Inferior parietal cortex (tissue), 1 donor: ENCODE results near the gene RASL11B.
A peak's percentile ranks its signal among the peaks of the same experiment; 100 is the strongest.
"Not testable (repeated sequence)": the region's sequence is repeated elsewhere in the genome, so short reads cannot be mapped to it uniquely, and the experiment has no call there.

Experiments
- DNase-seq: peaks from one replicate; pipeline ENCODE4 v3.0.0-alpha.2; 2016; ENCODE audit errors: extremely low spot score

Gene RASL11B

GRCh38 chr4:52861879-52862616 lies at the start of gene RASL11B:
TSS of gene RASL11B (plus strand) at chr4:52862317. CDS start at chr4:52862508, 191 bp downstream.
- peak; percentile 74 for DNase-seq

DNA sequence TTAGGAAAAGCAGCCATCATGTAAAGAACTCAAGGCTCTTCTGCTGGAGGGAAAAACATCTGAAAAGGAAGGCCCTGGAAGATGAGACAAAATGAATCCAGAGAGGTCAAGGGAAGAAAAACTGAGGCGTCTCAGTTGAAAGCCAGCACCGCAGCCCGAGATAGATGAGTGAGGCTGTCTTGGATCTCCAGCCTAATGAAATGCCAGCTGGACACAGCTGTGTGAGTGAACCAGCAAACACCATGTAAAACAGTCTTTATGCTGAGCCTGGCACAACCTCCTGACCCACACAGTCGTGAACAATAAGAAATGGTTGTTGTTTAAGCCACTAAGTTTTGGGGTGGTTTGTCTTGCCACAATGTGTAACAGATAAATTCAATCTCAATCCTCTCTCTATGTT lies 48.6 kb upstream of the RASL11B start:
- no peak for DNase-seq

- DNase-seq: no peak
Measured at GRCh38 chr4:52822583-52822971, 39.5 kb upstream of the RASL11B start.

- DNase-seq: no peak
Measured at GRCh38 chr4:52822972-52823701, 39.0 kb upstream of the RASL11B start.

- no peak for DNase-seq
Measured at GRCh38 chr4:52823702-52824092, 38.4 kb upstream of the RASL11B start.

GRCh38 chr4:52824270-52824602 lies 37.9 kb upstream of the RASL11B start:
- DNase-seq: no peak

DNA sequence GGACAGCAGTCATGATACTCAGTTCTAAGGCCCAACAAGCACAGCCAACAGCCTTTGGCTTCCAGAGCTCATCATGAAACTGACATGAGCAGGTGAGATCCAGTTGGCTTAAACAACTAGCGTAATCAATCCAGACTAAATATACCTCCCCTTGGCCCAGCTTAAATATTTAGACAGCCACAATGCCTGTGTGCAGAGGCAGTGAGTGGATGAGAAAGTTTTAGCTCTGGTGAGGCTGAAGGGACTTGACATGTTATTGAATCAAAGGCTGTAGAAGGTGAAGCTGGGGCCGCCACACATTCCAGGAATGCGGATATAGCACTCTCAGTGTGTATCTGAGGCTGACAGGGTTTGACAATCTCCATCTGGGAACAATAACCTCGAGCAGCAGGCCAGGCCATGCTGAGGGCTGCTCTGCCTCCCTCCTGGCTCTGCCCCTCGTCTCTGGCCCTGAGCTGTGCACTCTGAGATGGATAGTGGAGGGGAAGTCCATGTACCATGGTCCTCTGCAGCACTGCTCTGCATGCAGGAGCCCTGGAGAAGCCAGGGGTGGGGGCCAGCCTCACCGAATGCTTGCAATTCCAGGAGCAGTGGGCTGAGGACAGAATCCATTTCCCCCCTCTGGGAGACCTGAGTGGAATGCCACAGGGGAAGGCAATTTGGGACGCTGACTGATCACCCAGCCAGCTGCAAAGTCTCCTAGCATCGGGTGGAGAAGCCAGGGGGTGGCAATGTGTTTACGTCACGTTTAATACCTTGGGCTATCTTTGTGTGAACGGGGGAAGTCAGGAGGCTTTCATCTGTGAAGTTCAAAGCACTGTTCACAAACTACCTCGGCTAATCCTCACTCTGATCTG lies 37.3 kb upstream of the RASL11B start:
- no peak for DNase-seq

GRCh38 chr4:52825460-52826090 lies 36.5 kb upstream of the RASL11B start:
- no peak for DNase-seq

- DNase-seq: no peak
Measured at GRCh38 chr4:52833941-52834525, 28.1 kb upstream of the RASL11B start.

GRCh38 chr4:52834641-52835456 lies 27.3 kb upstream of the RASL11B start:
- DNase-seq: not testable (repeated sequence)

DNA sequence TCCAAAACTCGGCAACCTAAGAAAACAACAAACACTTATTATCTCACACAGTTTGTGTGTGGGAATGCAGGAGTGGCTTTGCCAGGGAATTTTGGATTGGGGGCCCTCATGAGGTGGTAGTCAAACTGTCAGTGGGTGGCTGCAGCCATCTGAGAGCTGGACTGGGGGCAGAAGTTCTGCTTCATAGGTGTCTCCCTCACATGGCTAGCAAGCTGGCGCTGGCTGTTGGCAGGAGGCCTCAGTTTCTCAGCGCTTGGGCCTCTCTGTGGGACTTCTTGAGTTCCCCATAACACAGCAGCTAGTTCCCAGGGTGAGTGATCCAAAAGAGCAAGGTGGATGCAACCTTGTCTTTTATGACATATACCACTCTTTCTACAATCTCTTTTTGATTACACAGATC lies 26.0 kb upstream of the RASL11B start:
- DNase-seq: no peak

GRCh38 chr4:52836678-52837077 lies 25.4 kb upstream of the RASL11B start:
- no peak for DNase-seq

GRCh38 chr4:52837716-52838558 lies 24.2 kb upstream of the RASL11B start:
- DNase-seq: no peak

DNA sequence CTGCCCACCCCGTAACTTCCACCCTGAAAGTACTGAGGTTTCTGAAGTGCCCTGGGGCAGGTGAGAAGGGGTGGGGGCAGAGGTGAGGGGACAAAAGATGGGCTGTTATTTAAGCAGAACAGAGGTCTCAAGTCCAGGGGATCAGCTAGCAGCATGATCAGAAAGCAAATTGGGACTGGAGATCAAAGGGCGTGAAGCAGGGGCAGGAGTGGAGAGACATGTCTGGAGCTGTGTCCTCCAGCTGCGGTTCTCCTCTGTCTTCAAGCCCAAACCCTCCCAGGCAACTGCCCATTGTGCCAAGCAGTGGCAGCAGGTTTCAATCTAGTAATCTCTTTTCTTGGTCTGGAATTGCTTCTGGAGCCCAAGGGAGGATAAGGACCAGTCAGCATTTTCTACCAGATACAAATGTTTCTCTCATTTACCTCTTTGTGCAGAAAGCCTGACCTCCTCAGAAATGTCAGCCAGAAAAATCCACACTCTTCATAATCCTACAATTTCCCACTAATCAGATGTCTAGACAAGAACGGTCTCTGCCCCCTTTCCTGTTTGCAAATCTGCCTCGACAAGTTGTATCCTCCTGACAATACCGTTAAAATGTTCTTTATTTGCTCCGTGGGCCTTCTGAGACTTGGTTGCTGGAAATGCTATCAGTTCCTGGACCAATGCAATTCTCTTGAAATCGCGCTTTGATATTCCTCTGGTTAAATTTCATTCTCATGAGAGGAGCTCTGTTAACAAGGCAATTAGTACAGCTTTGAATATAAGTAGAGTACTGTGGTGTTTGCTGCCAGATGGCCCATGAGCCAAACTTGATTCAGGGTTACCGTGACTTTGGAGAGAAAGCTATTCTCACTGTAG lies 23.2 kb upstream of the RASL11B start:
- DNase-seq: no peak

DNA sequence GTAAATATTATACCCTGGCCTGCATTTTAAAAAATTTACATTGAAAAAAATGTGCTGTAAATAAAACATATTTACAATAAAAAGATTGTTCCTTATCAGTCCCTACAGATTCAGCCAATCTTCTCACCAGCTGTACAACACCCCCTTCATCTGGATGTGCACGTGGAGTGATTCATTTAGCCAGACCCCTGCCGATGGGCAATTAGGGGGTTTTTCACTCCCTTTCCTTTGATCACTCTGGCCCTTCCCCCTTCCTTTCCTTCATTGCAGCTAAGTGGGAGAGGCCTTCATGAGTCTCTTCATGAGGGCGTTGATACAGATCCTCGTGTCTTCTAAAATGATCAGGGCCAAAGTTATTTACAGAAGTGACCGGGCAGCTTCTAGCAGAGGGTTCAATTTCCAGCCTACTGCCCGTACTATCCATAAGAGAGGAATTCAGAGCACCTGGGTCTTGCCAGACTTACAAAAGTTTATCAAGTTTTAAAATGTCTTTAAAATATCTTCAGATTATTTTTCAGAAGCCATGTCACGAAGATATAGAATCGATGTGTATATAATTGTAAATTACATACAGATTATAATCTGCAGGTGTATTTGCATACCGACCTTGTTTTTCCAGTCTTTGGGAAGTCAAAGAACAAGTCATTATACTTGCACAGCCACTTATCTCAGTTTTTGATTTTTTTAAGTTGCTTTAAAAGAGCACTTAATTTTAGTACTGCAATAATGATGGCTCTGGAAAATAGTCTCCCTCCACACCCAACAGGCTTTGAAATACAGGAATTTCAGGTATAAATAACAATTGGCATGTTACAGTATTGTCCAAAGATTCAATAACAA lies 21.4 kb upstream of the RASL11B start:
- no peak for DNase-seq

DNA sequence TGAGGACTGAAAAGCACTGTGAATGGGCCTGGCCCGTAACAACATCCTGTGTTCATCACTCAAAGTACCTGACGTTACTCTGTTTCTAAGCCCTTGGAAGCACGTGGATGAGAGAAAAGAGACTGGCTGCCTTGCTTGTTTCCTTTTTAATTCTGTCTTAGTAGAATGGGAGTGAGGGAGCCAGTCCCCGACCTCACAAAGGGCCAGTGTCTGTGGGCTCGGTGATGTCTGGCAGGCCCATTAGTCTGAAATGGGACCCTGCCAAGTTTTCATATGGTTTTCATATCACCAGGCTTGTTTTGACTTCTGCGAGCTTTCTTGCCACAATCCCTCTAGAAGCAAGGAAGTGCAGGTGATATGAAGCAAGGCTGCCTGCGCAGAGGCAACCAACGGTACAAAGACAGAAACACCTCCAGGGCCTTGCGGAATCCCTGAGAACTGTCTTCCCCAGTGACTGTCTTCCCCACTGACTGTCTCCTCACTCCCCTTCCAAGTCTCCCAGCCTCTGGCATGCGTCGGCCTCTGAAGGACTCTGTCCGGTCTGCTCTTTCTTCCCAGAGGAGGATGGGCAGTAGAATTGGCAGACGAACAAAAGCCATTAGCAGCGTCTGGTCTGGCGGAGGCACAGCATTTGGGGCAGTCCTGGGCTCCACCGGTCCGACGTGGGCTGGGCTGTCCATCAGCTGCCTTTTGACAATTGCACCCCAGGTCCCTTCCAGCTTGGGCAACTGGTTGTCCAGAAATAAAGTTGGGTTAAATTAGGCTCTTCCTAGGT lies 20.2 kb upstream of the RASL11B start:
- no peak for DNase-seq

- DNase-seq: no peak
Measured at GRCh38 chr4:52842792-52843191, 19.3 kb upstream of the RASL11B start.
